Rectal smooth muscle tissue (tissue), 1 donor: Measurements from ENCODE around the gene CCDC102A.
"Not testable (repeated sequence)": the region's sequence is repeated elsewhere in the genome, so short reads cannot be mapped to it uniquely, and the experiment has no call there.

ENCODE experiments used
- H3K27ac ChIP-seq: one replicate; pipeline ENCODE4 v1.7.0; 2013; ENCODE audit warnings: low read depth, low read length, inconsistent platforms
- H3K27me3 ChIP-seq: one replicate; pipeline ENCODE4 v1.7.0; 2013; ENCODE audit warnings: low read length; ENCODE audit not compliant: control insufficient read depth, insufficient read depth
- H3K36me3 ChIP-seq: one replicate; pipeline ENCODE4 v1.7.0; 2013; ENCODE audit warnings: low read length; ENCODE audit not compliant: control insufficient read depth, insufficient read depth
- H3K4me1 ChIP-seq: one replicate; pipeline ENCODE4 v1.7.0; 2013; ENCODE audit warnings: low read length; ENCODE audit not compliant: control insufficient read depth, insufficient read depth
- H3K4me3 ChIP-seq: one replicate; pipeline ENCODE4 v1.7.0; 2013; ENCODE audit warnings: low read length
- H3K9ac ChIP-seq: one replicate; pipeline ENCODE4 v1.7.0; 2013; ENCODE audit warnings: low read length

CCDC102A gene

DNA sequence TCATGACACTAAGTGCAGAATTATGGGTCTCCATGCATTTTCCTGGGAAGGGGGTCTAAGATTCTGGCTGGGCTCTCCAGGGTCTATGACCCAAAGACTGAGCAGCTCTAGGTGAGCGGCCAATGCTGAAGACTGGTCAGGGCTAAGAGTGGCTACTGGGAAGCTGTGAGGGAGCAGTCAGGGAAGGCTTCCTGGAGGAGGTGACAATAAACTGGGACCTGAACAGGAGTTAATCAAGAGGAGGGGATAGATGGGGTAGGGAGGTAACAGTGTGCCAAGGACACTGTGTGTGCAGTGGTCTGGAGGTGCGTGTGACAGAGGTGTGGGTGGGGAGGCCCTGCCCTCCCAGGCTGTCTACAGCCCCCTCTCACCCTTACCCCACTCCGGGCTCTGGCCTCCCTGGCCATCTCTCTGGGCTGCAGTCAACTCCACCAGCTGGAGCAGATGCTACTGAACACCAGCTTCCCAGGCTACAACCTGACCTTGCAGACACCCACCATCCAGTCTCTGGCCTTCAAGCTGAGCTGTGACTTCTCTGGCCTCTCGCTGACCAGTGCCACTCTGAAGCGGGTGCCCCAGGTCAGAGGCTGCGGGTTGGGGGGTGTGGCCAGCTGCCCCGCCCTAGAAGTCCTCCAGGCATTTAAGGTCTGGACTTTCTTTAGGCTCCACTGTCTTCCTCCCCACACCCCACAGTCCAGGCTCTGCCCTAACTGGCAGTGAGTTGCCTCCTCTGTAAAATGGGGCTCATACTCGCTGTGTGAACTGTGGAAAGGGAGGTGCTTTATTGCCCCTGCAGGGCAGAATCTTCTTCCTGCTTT lies 26.5 kb upstream of the CCDC102A start:
- no peak overlapping the region for H3K27ac ChIP-seq
- no peaks in the 10 kb centered on the region for H3K4me1 ChIP-seq
- no peaks in the 10 kb centered on the region for H3K27me3 ChIP-seq
- H3K9ac ChIP-seq = no peak overlapping the region
- no peak overlapping the region for H3K4me3 ChIP-seq
- H3K36me3 ChIP-seq = no peaks in the 10 kb centered on the region

DNA sequence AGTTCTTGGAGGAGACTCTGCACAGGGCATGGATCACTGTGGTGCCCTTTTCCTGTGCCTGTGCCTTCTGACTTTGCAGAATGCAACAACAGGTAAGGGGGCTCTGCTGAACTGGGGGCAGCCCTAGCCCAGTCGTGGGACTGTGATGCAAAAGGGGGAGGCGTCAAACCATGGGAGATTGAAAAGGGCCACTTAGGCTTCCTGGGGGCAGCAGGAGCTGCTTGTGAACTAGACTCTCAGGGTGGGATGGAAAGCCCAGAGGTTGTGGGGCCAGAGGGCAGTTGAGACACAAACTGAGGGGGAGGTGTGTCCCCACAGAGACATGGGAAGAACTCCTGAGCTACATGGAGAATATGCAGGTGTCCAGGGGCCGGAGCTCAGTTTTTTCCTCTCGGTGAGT lies 25.7 kb upstream of the CCDC102A start:
- H3K4me3 ChIP-seq = no peak overlapping the region
- H3K27me3 ChIP-seq = no peaks in the 10 kb centered on the region
- H3K9ac ChIP-seq = no peak overlapping the region
- H3K36me3 ChIP-seq = no peaks in the 10 kb centered on the region
- H3K27ac ChIP-seq = no peak overlapping the region
- no peaks in the 10 kb centered on the region for H3K4me1 ChIP-seq

DNA sequence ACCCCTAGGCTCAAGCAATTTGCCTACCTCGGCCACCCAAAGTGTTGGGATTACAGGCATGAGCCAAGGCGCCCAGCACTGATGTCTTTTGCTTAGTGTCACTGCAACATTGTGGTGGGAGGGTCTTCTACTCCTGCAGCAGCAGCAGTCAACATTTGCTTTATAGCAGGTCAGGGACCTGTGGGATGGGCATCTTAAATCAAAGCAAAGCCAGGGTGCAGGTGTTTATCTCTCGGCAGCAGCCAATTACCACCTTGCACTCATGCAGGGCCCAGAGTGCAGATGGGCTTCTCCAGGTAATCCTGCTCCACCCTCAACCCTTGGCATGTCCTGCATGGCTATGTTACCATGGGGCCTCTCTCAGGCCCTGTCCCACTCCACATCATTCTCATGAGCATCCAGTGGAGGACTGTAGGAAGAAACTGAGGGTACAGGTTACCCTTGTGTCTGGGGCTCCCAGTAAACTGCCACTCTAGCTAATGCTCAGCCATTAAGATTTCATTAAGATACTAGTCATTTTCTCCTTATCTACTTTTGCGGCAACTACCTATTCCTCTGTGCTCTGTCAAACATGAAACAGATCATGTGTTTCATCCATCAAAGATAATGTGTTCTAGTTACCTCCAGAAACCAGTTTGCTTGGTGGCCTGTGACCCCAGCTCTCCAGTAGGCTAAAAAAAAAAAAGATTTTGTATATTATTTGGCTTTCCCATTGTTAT lies 22.9 kb upstream of the CCDC102A start:
- H3K4me3 ChIP-seq = no peak overlapping the region
- H3K27me3 ChIP-seq = no peaks in the 10 kb centered on the region

DNA sequence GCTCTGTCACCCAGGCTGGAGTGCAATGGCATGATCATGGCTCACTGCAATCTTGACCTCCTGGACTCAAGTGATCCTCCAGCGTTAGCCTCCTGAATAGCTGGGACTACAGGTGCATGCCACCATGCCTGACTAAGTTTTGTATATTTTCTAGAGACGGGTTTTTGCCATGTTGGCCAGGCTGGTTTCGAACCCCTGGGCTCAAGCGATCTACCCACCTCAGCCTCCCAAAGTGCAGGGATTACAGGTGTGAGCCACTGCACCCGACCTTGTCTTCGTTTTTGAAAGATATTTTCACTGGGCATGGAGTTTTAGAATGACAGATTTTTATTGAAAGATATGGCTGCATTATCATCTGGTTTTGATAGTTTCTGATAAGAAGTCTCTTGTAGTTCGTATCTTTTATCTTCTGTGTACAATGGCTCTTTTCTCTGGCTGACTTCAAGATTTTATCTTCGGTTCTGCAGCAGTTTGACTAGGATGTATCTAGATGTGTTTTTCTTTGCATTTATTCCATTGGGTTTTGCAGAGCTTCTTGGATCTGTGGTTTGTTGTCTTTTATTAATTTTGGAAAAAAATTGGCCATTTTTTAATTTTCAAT lies 20.7 kb upstream of the CCDC102A start:
- H3K36me3 ChIP-seq = no peaks in the 10 kb centered on the region
- no peaks in the 10 kb centered on the region for H3K4me1 ChIP-seq
- H3K27ac ChIP-seq = no peak overlapping the region
- H3K4me3 ChIP-seq = no peak overlapping the region
- no peak overlapping the region for H3K9ac ChIP-seq
- H3K27me3 ChIP-seq = no peaks in the 10 kb centered on the region

More for the DNA sequence above, 22.9 kb upstream of the CCDC102A start:
- H3K36me3 ChIP-seq = no peaks in the 10 kb centered on the region
- no peak overlapping the region for H3K9ac ChIP-seq
- no peaks in the 10 kb centered on the region for H3K4me1 ChIP-seq
- no peak overlapping the region for H3K27ac ChIP-seq

DNA sequence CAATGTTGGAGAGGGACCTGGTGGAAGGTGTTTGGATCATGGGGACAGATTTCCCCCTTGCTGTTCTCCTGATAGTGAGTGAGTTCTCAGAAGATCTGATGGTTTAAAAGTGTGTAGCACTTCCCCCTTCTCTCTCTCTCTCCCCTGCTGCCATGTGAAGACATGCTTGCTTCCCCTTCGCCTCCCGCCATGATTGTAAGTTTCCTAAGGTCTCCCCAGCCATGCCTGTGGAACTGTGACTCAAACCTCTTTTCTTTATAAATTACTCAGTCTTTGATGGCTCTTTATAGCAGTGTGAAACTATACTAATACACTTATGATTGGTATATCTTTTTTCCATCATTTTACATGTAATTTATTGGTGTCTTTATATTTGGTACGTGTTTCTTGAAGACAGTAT lies 19.5 kb upstream of the CCDC102A start:
- Histone ChIP-seq H3K27ac (no peak overlapping the region), H3K27me3 (no peaks in the 10 kb centered on the region), H3K4me1 (no peaks in the 10 kb centered on the region), H3K36me3 (no peaks in the 10 kb centered on the region), H3K4me3 (no peak overlapping the region), H3K9ac (no peak overlapping the region)

DNA sequence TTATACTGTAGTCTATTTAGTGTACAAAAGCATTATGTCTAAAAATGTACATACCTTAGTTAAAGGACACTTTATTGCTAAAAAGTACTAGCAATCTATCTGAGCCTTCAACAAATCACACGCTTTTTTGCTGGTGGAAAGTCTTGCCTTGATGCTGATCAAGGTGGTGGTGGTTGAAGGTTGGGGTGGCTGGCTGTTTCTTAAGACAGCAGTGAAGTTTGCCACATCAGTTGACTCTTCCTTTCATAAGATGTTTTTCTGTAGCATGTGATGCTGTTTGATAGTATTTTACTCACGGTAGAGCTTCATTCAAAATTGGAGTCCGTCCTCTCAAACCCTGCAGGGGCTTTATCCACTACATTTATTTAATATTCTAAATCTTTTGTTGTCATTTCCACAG lies 14.7 kb upstream of the CCDC102A start:
- no peaks in the 10 kb centered on the region for H3K36me3 ChIP-seq
- no peak overlapping the region for H3K4me3 ChIP-seq
- H3K27me3 ChIP-seq = no peaks in the 10 kb centered on the region
- H3K9ac ChIP-seq = no peak overlapping the region
- no peak overlapping the region for H3K27ac ChIP-seq
- no peaks in the 10 kb centered on the region for H3K4me1 ChIP-seq

DNA sequence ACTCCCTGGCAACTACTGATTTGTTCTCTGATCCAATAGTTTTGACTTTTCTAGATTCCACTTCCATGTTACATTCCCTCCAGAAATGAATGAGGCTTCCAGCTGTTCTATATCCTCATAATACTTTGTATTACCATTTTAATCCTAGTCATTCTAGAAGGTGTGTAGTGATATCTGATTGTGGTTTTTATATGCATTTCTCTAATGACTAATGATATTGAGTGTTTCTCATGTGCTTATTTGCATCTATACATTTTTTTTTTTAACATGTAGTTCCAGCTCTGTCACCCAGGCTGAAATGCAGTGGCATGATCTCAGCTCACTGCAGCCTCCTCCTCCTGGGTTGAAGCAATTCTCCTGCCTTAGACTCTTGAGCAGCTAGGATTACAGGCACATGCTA lies 13.4 kb upstream of the CCDC102A start:
- H3K36me3 ChIP-seq = no peaks in the 10 kb centered on the region
- H3K27me3 ChIP-seq = no peaks in the 10 kb centered on the region
- H3K4me1 ChIP-seq = no peaks in the 10 kb centered on the region
- H3K27ac ChIP-seq = no peak overlapping the region
- no peak overlapping the region for H3K9ac ChIP-seq
- H3K4me3 ChIP-seq = no peak overlapping the region

DNA sequence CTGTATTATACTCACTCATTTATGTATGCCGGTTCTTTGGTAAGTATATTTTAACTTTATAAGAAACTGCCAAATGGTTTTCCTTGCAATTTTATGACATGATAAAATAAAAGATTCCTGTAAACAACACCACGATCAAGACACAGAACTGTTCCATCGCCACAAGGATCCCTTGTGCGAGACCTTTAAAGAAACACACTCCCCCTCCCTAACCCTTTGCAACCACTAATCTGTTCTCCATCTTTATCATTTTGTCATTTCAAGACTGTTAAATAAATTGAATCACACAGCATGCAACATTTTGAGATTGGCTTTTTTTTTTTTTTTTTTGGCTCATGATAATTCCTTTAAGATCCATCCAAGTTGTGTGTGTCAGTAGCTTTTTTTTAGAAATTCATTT lies 12.0 kb upstream of the CCDC102A start:
- Histone ChIP-seq H3K4me1 (no peaks in the 10 kb centered on the region), H3K4me3 (no peak overlapping the region), H3K9ac (no peak overlapping the region), H3K27ac (no peak overlapping the region), H3K27me3 (no peaks in the 10 kb centered on the region), H3K36me3 (no peaks in the 10 kb centered on the region)

DNA sequence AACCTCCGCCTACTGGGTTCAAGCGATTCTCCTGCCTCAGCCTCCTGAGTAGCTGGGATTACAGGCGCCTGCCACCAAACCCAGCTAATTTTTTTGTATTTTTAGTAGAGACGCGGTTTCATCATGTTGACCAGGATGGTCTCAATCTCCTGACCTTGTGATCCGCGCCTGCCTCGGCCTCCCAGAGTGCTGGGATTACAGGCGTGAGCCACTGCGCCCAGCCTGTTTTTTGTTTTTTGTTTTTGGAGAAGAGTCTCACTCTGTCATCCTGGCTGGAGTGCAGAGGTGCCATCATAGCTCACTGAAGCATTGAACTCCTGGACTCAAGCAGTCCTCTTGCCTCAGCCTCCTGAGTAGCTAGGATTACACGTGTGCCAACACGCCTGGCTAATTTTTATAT lies 11.2 kb upstream of the CCDC102A start:
- H3K36me3 ChIP-seq, H3K27ac ChIP-seq, H3K4me3 ChIP-seq, H3K4me1 ChIP-seq, H3K27me3 ChIP-seq, H3K9ac ChIP-seq: not testable (repeated sequence)

DNA sequence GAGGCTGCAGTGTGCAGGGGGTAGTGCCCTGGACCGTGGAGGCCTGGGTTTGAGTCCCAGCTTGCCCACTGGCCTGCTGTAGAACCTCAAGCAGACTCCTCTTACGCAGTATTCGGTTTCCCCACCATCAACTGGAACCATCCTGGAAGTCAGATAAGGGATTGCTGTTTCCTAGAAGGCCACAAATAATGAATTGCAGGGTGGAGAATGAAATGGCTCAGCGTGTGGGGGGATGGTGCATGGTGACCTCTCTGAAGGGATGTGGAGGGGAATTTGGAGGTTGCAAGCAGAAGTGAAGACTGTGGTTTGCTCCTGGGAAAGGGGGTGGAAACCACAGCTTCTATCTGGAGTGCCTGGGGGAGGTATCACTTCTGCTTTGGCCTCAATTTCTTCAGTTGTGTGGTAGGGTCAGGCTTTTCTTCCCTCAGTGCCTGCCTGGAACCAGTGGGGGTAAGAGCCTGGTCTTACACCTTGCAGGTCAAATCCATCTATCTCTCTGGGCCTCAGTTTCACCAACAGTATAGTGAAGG lies 7.8 kb upstream of the CCDC102A start:
- Histone ChIP-seq H3K27ac (no peak overlapping the region), H3K4me3 (peak overlapping the region; percentile 35), H3K4me1 (no peaks in the 10 kb centered on the region), H3K9ac (no peak overlapping the region), H3K27me3 (no peaks in the 10 kb centered on the region), H3K36me3 (no peaks in the 10 kb centered on the region)

DNA sequence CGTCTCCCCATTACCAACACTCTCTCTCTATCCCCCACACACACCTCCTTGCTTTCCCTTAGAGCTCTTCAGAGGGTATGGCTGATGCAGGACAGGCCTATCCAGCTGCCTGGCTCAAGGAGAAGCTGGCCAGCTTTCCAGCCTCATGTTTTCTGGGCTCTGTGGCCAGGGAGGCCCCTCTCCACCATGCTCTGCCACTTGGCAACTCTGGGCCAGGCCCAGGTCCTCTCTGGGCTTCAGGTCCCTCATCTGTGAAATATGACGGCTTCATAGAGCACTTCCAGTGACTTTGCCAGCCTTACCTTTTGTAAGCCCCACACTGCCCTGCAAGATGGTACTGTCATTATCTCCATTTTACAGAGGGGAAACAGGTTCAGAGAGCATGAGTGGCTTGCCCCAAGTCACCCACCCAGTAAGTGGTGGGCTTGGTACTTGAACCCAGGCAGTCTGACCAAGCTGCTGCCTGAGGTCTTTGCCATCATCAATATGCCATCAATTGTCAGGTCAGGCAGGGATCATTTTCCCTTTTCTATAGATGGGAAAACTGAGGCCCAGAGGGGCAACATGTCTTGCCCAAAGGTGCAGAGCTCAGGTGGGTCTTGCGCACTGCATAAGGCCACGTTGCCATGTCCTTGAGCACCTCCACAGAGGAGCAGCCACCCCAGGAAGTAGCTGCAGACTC lies 5.5 kb upstream of the CCDC102A start:
- no peaks in the 10 kb centered on the region for H3K27me3 ChIP-seq
- H3K36me3 ChIP-seq = no peaks in the 10 kb centered on the region
- no peak overlapping the region for H3K9ac ChIP-seq
- H3K27ac ChIP-seq = no peak overlapping the region
- no peaks in the 10 kb centered on the region for H3K4me1 ChIP-seq
- no peak overlapping the region for H3K4me3 ChIP-seq
